ENCODE measurements around the gene SLC39A13. TPM values are rescaled to one million over a fixed set of nuclear protein-coding genes. Genes with fewer than 3 reads are reported as not detected.

The SLC39A13 gene
- total and polyA plus RNA-seq, 2 donors from 2014 or later: 80.6 to 93.2 TPM

GRCh38 chr11:47359586-47359985 is 48.8 kb upstream of the SLC39A13 start:
- H3K36me3 ChIP-seq (ENCODE audit: control insufficient read depth in 2 of 3, insufficient read depth in 3 of 3, low read length in 3 of 3): no peaks in the 10 kb centered on the region
- no peak for TF ChIP-seq CTCF (IDR thresholded peaks at IDR 0.05; ENCODE audit: borderline replicate concordance, extremely low read depth, insufficient read depth)
- H3K9me3 ChIP-seq (ENCODE audit: control insufficient read depth in 2 of 3, insufficient read depth in 1 of 3, low read length in 3 of 3): no peaks in the 10 kb centered on the region
- FAIRE-seq (no peak), DNase-seq (no peak)
- H3K4me1 ChIP-seq (ENCODE audit: control insufficient read depth in 2 of 3, insufficient read depth in 2 of 3, low read depth in 1 of 3, low read length in 3 of 3): peaks cover 0 to 5% (median 0%) of the 10 kb centered on the region in 3 donors
- H3K27me3 ChIP-seq (ENCODE audit: control insufficient read depth, insufficient read depth, low read length): no peaks in the 10 kb centered on the region
- no peak overlapping the region for H3K9ac ChIP-seq (ENCODE audit: low read length in 3 of 3)
- no peak overlapping the region for H3K27ac ChIP-seq (ENCODE audit: low read depth in 2 of 2, low read length in 2 of 2)
- intact Hi-C loops (cut with DNase I): no loop called here
- H3K4me3 ChIP-seq (ENCODE audit: low read length in 3 of 3): no peak overlapping the region

DNA sequence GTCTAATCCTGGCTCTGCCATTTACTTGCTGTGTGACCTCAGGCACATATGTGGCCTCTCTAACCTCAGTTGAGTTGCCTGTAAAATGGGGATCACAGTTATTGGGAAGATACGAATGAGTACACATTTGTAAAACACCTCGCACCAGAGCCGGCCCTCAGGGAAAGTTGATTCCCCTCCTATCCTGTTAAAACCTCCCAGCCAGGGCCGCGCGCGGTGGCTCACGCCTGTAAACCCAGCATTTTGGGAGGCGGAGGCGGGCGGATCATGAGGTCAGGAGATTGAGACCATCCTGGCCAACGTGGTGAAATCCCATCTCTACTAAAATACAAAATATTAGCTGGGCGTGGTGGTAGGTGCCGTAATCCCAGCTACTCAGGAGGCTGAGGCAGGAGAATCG is 48.0 kb upstream of the SLC39A13 start:
- no peak for TF ChIP-seq CTCF (IDR thresholded peaks at IDR 0.05; ENCODE audit: borderline replicate concordance, extremely low read depth, insufficient read depth)
- H3K4me3 ChIP-seq (ENCODE audit: low read length in 3 of 3): no peak overlapping the region
- FAIRE-seq (no peak), DNase-seq (no peak)
- H3K9me3 ChIP-seq (ENCODE audit: control insufficient read depth in 2 of 3, insufficient read depth in 1 of 3, low read length in 3 of 3): no peaks in the 10 kb centered on the region
- H3K36me3 ChIP-seq (ENCODE audit: control insufficient read depth in 2 of 3, insufficient read depth in 3 of 3, low read length in 3 of 3): no peaks in the 10 kb centered on the region
- H3K4me1 ChIP-seq (ENCODE audit: control insufficient read depth in 2 of 3, insufficient read depth in 2 of 3, low read depth in 1 of 3, low read length in 3 of 3): peaks cover 0 to 5% (median 0%) of the 10 kb centered on the region in 3 donors
- no peak overlapping the region for H3K9ac ChIP-seq (ENCODE audit: low read length in 3 of 3)
- intact Hi-C loops (cut with DNase I): no loop called here
- no peaks in the 10 kb centered on the region for H3K27me3 ChIP-seq (ENCODE audit: control insufficient read depth, insufficient read depth, low read length)
- H3K27ac ChIP-seq (ENCODE audit: low read depth in 2 of 2, low read length in 2 of 2): no peak overlapping the region

DNA sequence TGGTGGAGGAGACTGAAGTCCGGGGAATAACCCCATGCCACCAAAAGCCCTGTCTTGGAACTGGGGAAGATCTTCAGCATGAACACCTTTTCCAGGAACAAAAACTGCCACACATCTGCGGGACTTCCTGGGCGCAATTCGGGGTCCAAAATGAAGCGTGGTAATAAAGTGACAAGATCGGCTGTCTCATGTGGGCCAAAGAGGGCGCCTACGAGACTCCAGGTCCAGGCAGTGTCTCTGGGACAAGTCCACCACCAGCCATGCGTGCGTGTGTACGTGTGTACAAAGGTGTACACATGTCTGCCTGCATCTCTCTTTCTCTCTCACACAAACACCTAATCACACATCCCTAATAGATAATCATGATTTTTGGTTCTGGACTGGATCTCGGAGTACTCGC is 47.0 kb upstream of the SLC39A13 start:
- DNase-seq (no peak), FAIRE-seq (no peak)
- Histone ChIP-seq H3K4me1 (ENCODE audit: control insufficient read depth in 2 of 3, insufficient read depth in 2 of 3, low read depth in 1 of 3, low read length in 3 of 3) (no peaks in the 10 kb centered on the region), H3K36me3 (ENCODE audit: control insufficient read depth in 2 of 3, insufficient read depth in 3 of 3, low read length in 3 of 3) (no peaks in the 10 kb centered on the region), H3K9me3 (ENCODE audit: control insufficient read depth in 2 of 3, insufficient read depth in 1 of 3, low read length in 3 of 3) (no peaks in the 10 kb centered on the region), H3K27me3 (ENCODE audit: control insufficient read depth, insufficient read depth, low read length) (no peaks in the 10 kb centered on the region), H3K27ac (ENCODE audit: low read depth in 2 of 2, low read length in 2 of 2) (no peak overlapping the region), H3K4me3 (ENCODE audit: low read length in 3 of 3) (no peak overlapping the region), H3K9ac (ENCODE audit: low read length in 3 of 3) (no peak overlapping the region)
- TF ChIP-seq CTCF (IDR thresholded peaks at IDR 0.05; ENCODE audit: borderline replicate concordance, extremely low read depth, insufficient read depth): no peak
- intact Hi-C loops (cut with DNase I): no loop called here

GRCh38 chr11:47366020-47366490 is 42.3 kb upstream of the SLC39A13 start:
- TF ChIP-seq CTCF (IDR thresholded peaks at IDR 0.05; ENCODE audit: borderline replicate concordance, extremely low read depth, insufficient read depth): no peak
- Histone ChIP-seq H3K9ac (ENCODE audit: low read length in 3 of 3) (no peak overlapping the region), H3K27me3 (ENCODE audit: control insufficient read depth, insufficient read depth, low read length) (no peaks in the 10 kb centered on the region), H3K27ac (ENCODE audit: low read depth in 2 of 2, low read length in 2 of 2) (no peak overlapping the region), H3K36me3 (ENCODE audit: control insufficient read depth in 2 of 3, insufficient read depth in 3 of 3, low read length in 3 of 3) (no peaks in the 10 kb centered on the region), H3K4me3 (ENCODE audit: low read length in 3 of 3) (no peak overlapping the region), H3K4me1 (ENCODE audit: control insufficient read depth in 2 of 3, insufficient read depth in 2 of 3, low read depth in 1 of 3, low read length in 3 of 3) (no peaks in the 10 kb centered on the region), H3K9me3 (ENCODE audit: control insufficient read depth in 2 of 3, insufficient read depth in 1 of 3, low read length in 3 of 3) (no peaks in the 10 kb centered on the region)
- FAIRE-seq (no peak), DNase-seq (no peak)
- intact Hi-C loops (cut with DNase I): no loop called here

All from kidney (tissue), 14 donors.